Subcutaneous adipose tissue (tissue), 4 donors: ENCODE results near the gene MGA. TPM values are rescaled to one million over a fixed set of nuclear protein-coding genes. Genes with fewer than 3 reads are reported as not detected.

Experiments
- CTCF ChIP-seq: fragments of 450-650 bp; IDR thresholded peaks from one replicate; pipeline ENCODE4 v1.5.1; 2016; ENCODE audit warnings: low read depth, mild to moderate bottlenecking, control low read depth, antibody characterized with exemption, moderate library complexity
- total RNA-seq, 4 donors: library from RNA; depleted of rRNA; stranded (reverse); fragments of >200 nt; gene quantifications; one replicate each; pipeline ENCODE4 v1.1.0, GENCODE V29; 2016

Gene MGA
- total RNA-seq, 4 donors from 2014 or later: 29.1 to 43.4 (median 33.3) TPM

- no peak for TF ChIP-seq CTCF
Observed at GRCh38 chr15:41703120-41703519, 42.9 kb downstream of the MGA start.

DNA sequence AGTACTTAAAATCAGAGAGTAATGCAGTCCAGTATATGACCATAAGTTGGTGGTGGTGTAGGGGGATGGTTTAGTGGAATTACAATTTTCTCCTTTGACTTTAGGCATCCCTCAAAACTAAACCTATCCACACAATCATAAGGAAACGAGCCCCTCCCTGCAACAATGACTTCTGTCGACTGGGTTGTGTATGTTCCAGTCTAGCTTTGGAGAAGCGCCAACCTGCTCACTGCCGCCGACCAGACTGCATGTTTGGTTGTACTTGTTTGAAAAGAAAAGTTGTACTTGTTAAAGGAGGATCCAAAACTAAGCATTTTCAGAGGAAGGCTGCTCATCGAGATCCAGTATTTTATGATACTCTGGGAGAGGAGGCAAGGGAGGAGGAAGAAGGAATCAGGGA lies 52.8 kb downstream of the MGA start:
- TF ChIP-seq CTCF: no peak

DNA sequence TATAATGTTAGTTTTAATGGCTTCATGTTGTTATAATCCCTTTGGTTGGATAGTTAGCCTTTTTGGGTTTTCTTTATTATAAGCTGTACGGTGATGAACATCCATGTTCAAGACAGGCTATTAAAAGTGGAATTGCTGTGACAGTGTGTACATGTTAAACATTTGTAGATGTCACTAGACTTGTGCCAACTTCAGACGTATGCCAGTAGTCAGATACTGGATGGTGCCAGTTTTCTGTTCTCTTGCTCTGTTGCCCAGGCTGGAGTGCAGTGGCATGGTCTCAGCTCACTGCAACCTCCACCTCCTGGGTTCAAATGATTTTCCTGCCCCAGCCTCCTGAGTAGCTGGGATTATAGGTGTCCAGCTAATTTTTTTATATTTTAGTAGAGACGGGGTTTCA lies 54.1 kb downstream of the MGA start:
- TF ChIP-seq CTCF: no peak

GRCh38 chr15:41716864-41717263 lies 56.7 kb downstream of the MGA start:
- no peak for TF ChIP-seq CTCF

GRCh38 chr15:41727143-41727542 lies 66.9 kb downstream of the MGA start:
- no peak for TF ChIP-seq CTCF

- TF ChIP-seq CTCF: no peak
Observed at GRCh38 chr15:41730543-41730942, 70.3 kb downstream of the MGA start.

GRCh38 chr15:41732483-41732882 lies 72.3 kb downstream of the MGA start:
- no peak for TF ChIP-seq CTCF

- TF ChIP-seq CTCF: no peak
Observed at GRCh38 chr15:41734079-41734478, 73.9 kb downstream of the MGA start.
